HepG2 (cell line): ENCODE measurements around the gene CTAGE9. TPM values are rescaled to one million over a fixed set of nuclear protein-coding genes. Genes with fewer than 3 reads are reported as not detected.

ENCODE experiments used
- ATAC-seq: fragments of 200-7000 bp; cut with Tn5 transposase; 3 replicates; pipeline ENCODE4 v1.9.1; 2020; ENCODE audit warnings: mild to moderate bottlenecking, moderate library complexity
- BruUV-seq: library from RNA; stranded (reverse); fragments of 400-500 nt; replicated peaks from 2 replicates; lab custom pipeline; 2021; lab: Mats Ljungman, UMichigan
- CTCF ChIA-PET: fragments of 300-600 bp; formaldehyde crosslinking; extraction: SDS; loops from one replicate; lab custom pipeline; 2021; ENCODE audit warnings: low total read pairs, inconsistent platforms, low intra/inter-chr PET ratio; lab: Yijun Ruan, JAX
- POLR2A ChIA-PET: fragments of 350-600 bp; sonication (Branson Sonifier 250); formaldehyde crosslinking; loops from one replicate; lab custom pipeline; 2020; ENCODE audit warnings: antibody characterized with exemption, inconsistent platforms; lab: Yijun Ruan, JAX
- DNase-seq: peaks from one replicate; pipeline ENCODE4 v3.0.0-alpha.2; 2015; ENCODE audit warnings: low spot score
- FAIRE-seq: peaks from 3 replicates; lab custom pipeline; 2011; peaks lifted over from hg19 to GRCh38; lab: Jason Lieb, UNC
- H2AFZ ChIP-seq: one replicate; pipeline ENCODE4 v1.6.1; 2011; ENCODE audit warnings: low read length, inconsistent platforms
- H3K27ac ChIP-seq: fragments of 300-600 bp; 3 replicates; pipeline ENCODE4 v1.8.0; 2011; ENCODE audit warnings: mixed run types, mild to moderate bottlenecking, mixed read lengths, low read length, inconsistent platforms; ENCODE audit not compliant: insufficient read depth; ENCODE audit errors: extremely low read length
- H3K27me3 ChIP-seq, 2 experiments: fragments of 200-600 bp in 1 of 2; 2 replicates in 1 of 2; 3 replicates in 1 of 2; pipeline versions ENCODE4 v1.6.0 to v1.8.0; 2011; ENCODE audit warnings: low read length in 2 of 2, mild to moderate bottlenecking in 2 of 2, moderate library complexity in 2 of 2, inconsistent platforms in 1 of 2; ENCODE audit not compliant: insufficient read depth in 2 of 2, control insufficient read depth in 1 of 2
- H3K36me3 ChIP-seq, 2 experiments: fragments of 200-600 bp in 1 of 2; replicated peaks in 1 of 2; 2 replicates in 1 of 2; 3 replicates in 1 of 2; pipeline versions ENCODE4 v1.5.1 to v1.8.0; 2011; ENCODE audit warnings: low read length in 2 of 2, inconsistent platforms in 1 of 2; ENCODE audit not compliant: insufficient read depth in 2 of 2, control insufficient read depth in 1 of 2
- H3K4me1 ChIP-seq: 2 replicates; pipeline ENCODE4 v1.5.1; 2012; ENCODE audit warnings: low read length, inconsistent platforms; ENCODE audit not compliant: insufficient read depth
- H3K4me2 ChIP-seq: 2 replicates; pipeline ENCODE4 v1.6.0; 2011; ENCODE audit warnings: low read depth, low read length, inconsistent platforms
- H3K4me3 ChIP-seq, 3 experiments: fragments of 200-600 bp in 1 of 3; sonication (generic), shearing (Covaris generic) in 1 of 3; replicated peaks in 1 of 3; 2 replicates each; pipeline ENCODE4 v1.5.1; 2011 to 2016; ENCODE audit warnings: low read length in 3 of 3, inconsistent platforms in 2 of 3, low read depth in 2 of 3, mild to moderate bottlenecking in 2 of 3, control low read depth in 1 of 3, mixed read lengths in 1 of 3; ENCODE audit not compliant: insufficient read depth in 1 of 3
- H3K79me2 ChIP-seq: one replicate; pipeline ENCODE4 v1.6.1; 2011; ENCODE audit warnings: low read length, inconsistent platforms; ENCODE audit not compliant: insufficient read depth
- H3K9ac ChIP-seq: 2 replicates; pipeline ENCODE4 v1.6.0; 2011; ENCODE audit warnings: mild to moderate bottlenecking, low read depth, low read length, inconsistent platforms; ENCODE audit not compliant: insufficient read depth
- H3K9me3 ChIP-seq: 2 replicates; pipeline ENCODE4 v1.5.1; 2012; ENCODE audit warnings: mild to moderate bottlenecking, low read length
- H4K20me1 ChIP-seq: 2 replicates; pipeline ENCODE4 v1.6.0; 2011; ENCODE audit warnings: inconsistent platforms, mild to moderate bottlenecking, low read length, moderate library complexity; ENCODE audit not compliant: insufficient read depth
- CREB1 ChIP-seq, 2 experiments: fragments of 450-650 bp in 1 of 2; IDR thresholded peaks; 2 replicates each; pipeline ENCODE4 v1.6.1; 2016 to 2017; ENCODE audit warnings: control low read depth in 1 of 2, mild to moderate bottlenecking in 1 of 2, missing compliant biosample characterization in 1 of 2, missing genetic modification characterization in 1 of 2
- LCORL ChIP-seq, 2 experiments: fragments of 450-650 bp in 1 of 2; sonication (generic) in 1 of 2; formaldehyde crosslinking in 1 of 2; IDR thresholded peaks; 2 replicates each; pipeline versions ENCODE4 v1.5.0 to v1.6.1; 2017 to 2020; ENCODE audit warnings: antibody characterized with exemption in 1 of 2, missing genetic modification reagents in 1 of 2
- MAFF ChIP-seq: IDR thresholded peaks from 2 replicates; pipeline ENCODE4 v1.6.1; 2011; ENCODE audit warnings: low read depth, low read length, improper control_type of control experiment
- MAFK ChIP-seq, 2 experiments: IDR thresholded peaks in 1 of 2; conservative IDR thresholded peaks in 1 of 2; 2 replicates each; pipeline ENCODE4 v1.6.1; 2011; ENCODE audit warnings: improper control_type of control experiment in 2 of 2, low read length in 2 of 2
- MTF1 ChIP-seq: sonication (generic); formaldehyde crosslinking; IDR thresholded peaks from 2 replicates; pipeline ENCODE4 v1.5.0; 2020; ENCODE audit warnings: missing genetic modification reagents
- ZFP37 ChIP-seq: sonication (generic); formaldehyde crosslinking; IDR thresholded peaks from 2 replicates; pipeline ENCODE4 v1.4.0; 2020; ENCODE audit warnings: missing genetic modification reagents, borderline replicate concordance
- WGBS: methylation state at CpG from one replicate; pipeline ENCODE4 v1.1.6; 2017; ENCODE audit warnings: low lambda C conversion rate; 5-methylcytosine and 5-hydroxymethylcytosine counted together
- in situ Hi-C: cut with HindIII; loops from 2 replicates; pipeline ENCODE4 v1.10.0; 2017; ENCODE audit warnings: low pct_unique_long_range_greater_than_20kb; ENCODE audit not compliant: extremely low pct_ligation_motif_present
- intact Hi-C: fragments of 100-400 bp; cut with micrococcal nuclease; formaldehyde crosslinking; loops from one replicate; pipeline ENCODE4 v1.10.0; 2022; ENCODE audit not compliant: unreplicated experiment
- polyA plus RNA-seq, 8 experiments: library from polyadenylated mRNA; depleted of rRNA in 3 of 8; stranded (reverse) in 7 of 8; unstranded in 1 of 8; fragments of >200 nt; fragmentation: Illumina TruSeq in 4 of 8; extraction: Trizol in 4 of 8; gene quantifications; 2 replicates each; pipeline versions ENCODE4 v1.2.1 to v1.2.3, GENCODE V29; 2011 to 2016; ENCODE audit warnings: low read depth in 4 of 8, missing spikeins in 1 of 8, mixed read lengths in 1 of 8; ENCODE audit not compliant: insufficient read depth in 1 of 8
- total RNA-seq, 5 experiments: library from RNA; depleted of rRNA; stranded (reverse); fragments of >200 nt; fragmentation: Illumina TruSeq; extraction: Trizol; gene quantifications; 2 replicates each; pipeline ENCODE4 v1.2.3, GENCODE V29; 2016; ENCODE audit warnings: low read depth in 1 of 5

The CTAGE9 gene
- total and polyA plus RNA-seq, 2 of the 13 experiments (the other 11 are each of a cell fraction or from before 2014, with no cell fraction given), result not detected

DNA sequence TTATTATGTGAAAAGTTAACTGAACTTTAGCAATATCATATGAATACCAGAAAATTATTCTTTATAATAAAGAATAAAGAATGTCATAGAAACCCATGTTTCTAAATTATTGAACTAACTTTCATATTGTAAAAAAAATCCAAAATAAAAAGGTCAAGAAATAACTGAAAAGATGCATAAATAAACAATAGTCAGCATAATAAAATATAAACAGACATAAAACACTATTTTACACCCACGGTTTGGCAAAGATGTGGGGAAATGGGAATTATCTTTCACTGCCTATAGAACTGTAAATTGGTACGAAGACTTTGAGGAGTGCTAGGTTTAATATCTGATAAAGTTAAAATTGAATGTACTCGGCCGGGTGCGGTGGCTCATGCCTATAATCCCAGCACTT lies 34.7 kb upstream of the CTAGE9 start:
- DNase-seq, result no peak
- Histone ChIP-seq H3K27me3 (no peaks in the 10 kb centered on the region), H3K4me3 (no peak overlapping the region), H3K4me2 (no peak overlapping the region), H3K9ac (no peak overlapping the region)
- FAIRE-seq, result no peak
- TF ChIP-seq MAFF (peak; percentile 78), MAFK (conservative IDR thresholded peaks at IDR 0.05 in 1 of 2, IDR thresholded peaks at IDR 0.05 in 1 of 2; ENCODE audit: low read length in 2 of 2) (peak; percentile 73 to 85), MTF1 (CRISPR knock-in tag) (no peak)
- TF ChIP-seq, all 625 proteins: peak for 2
- in situ Hi-C loops (no loop called here), intact Hi-C loops (no loop called here)
- peaks cover 7 to 17% of the 10 kb centered on the region in 2 experiments; a peak in 4 of 5 replicates for H3K36me3 ChIP-seq
- no TSS peak for BruUV-seq
- no peaks in the 10 kb centered on the region for H4K20me1 ChIP-seq
- no peak overlapping the region for H3K27ac ChIP-seq
- 97% methylated on average over 5 of the region's 5 CpGs for WGBS
- POLR2A ChIA-PET, result no interaction called here
- CTCF ChIA-PET, result no interaction called here
- H3K9me3 ChIP-seq, result no peaks in the 10 kb centered on the region
- ATAC-seq, result no peak
- no peaks in the 10 kb centered on the region for H3K79me2 ChIP-seq
- H3K4me1 ChIP-seq, result peaks cover 20% of the 10 kb centered on the region
- no peak overlapping the region for H2AFZ ChIP-seq

- Histone ChIP-seq H3K36me3 (peaks cover 9 to 20% of the 10 kb centered on the region in 2 experiments), H3K4me2 (no peak overlapping the region), H3K4me3 (no peak overlapping the region), H3K9me3 (no peaks in the 10 kb centered on the region), H3K79me2 (no peaks in the 10 kb centered on the region), H3K27me3 (no peaks in the 10 kb centered on the region), H4K20me1 (no peaks in the 10 kb centered on the region), H2AFZ (no peak overlapping the region), H3K4me1 (peaks cover 15% of the 10 kb centered on the region), H3K27ac (peak overlapping the region; percentile 3), H3K9ac (no peak overlapping the region)
- no TSS peak for BruUV-seq
- TF ChIP-seq CREB1 (IDR thresholded peaks at IDR 0.05), result peak; percentile 38
- no peak for TF ChIP-seq CREB1 (CRISPR knock-in tag; IDR thresholded peaks at IDR 0.05)
- TF ChIP-seq ZFP37, result no peak
- peak; percentile 50; the same call in 1 of the 2 replicates for TF ChIP-seq LCORL (IDR thresholded peaks at IDR 0.05)
- TF ChIP-seq LCORL (CRISPR knock-in tag; IDR thresholded peaks at IDR 0.05), result no peak
- intact Hi-C loops, result no loop called here
- DNase-seq (no peak), ATAC-seq (no peak), FAIRE-seq (no peak)
- 95% methylated on average over 6 of the region's 6 CpGs for WGBS
- ChIA-PET POLR2A (no interaction called here), CTCF (no interaction called here)
- in situ Hi-C loops, result no loop called here
These were observed 33.8 kb upstream of the CTAGE9 start for GRCh38 chr6:131744432-131745287.
